GM18858 (cell line): Measurements from ENCODE around the gene MEX3C.
A peak's percentile ranks its signal among the peaks of the same experiment; 100 is the strongest.

Experiments used
- ATAC-seq: cut with Tn5 transposase; IDR thresholded peaks from one replicate; pipeline ENCODE4 v1.9.1; 2021; ENCODE audit not compliant: unreplicated experiment

MEX3C gene

GRCh38 chr18:51192026-51192425, 5.5 kb downstream of the MEX3C start:
- ATAC-seq: no peak

- no peak for ATAC-seq
Observed at GRCh38 chr18:51191128-51191717, 6.3 kb downstream of the MEX3C start.

DNA sequence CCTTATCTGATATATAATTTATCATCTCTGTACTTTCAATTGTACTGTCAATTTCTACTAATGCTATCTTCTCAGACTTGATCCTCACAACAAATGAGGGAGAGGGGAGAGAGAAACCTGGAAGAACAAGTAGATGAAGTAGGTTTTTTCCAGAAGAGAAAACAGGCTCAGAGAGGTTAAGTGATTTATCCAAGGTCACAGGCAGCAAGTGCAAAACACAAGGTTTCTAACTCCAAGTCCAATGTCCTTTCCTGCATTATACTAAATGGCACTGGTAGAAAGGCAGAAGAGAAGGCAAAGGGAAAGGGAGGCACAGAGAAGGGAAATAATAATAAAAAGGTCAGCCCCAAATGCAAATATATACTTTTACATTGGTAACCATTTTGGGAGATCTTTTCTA, 7.5 kb downstream of the MEX3C start:
- no peak for ATAC-seq

DNA sequence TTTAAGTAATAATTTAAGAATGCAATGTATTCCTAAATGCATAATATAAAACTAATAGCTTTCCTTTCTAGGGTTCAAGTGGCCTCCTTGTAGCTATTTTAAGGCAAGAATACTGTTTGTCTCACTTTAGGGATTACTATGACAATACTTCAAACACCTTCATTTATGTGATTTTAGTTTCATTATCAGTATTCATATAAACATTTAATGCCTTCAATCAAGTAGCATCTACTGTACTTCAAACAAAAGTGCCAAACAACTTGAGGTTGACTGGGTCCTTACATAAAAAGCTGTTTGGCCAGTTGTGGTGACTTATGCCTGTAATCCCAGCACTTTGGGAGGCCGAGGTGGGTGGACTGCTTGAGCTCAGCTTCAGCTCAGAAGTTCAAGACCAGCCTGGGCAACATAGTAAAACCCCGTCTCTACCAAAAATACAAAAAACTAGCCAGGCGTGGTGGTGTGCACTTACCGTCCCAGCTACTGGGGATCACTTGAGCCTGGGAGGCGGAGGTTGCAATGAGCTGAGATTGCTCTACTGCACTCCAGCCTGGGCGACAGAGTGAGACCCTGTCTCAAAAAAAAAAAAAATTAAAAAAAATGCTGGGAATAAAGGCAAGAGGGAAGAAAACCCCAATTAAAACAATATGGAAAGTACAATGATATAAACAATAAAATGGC, 9.3 kb downstream of the MEX3C start:
- ATAC-seq: peak; percentile 35

DNA sequence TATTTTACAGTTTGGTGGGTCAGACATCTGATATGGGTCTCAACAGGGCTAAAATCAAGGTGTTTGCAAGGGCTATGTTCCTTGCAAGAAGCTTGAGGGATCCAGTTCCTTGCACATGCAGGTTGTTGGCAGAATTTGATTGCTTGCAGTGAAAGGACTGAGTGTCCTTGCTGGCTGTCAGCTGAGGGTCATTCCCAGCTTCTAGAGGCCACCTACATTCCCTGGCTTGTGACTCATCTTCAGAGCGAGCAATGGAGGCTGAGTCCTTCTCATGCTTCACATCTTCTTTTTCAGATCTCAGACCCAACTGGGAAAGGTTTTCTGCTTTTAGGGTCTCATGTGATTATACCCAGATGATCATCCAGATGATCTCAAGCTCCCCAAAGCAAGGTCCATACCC, 12.4 kb downstream of the MEX3C start:
- ATAC-seq: no peak

DNA sequence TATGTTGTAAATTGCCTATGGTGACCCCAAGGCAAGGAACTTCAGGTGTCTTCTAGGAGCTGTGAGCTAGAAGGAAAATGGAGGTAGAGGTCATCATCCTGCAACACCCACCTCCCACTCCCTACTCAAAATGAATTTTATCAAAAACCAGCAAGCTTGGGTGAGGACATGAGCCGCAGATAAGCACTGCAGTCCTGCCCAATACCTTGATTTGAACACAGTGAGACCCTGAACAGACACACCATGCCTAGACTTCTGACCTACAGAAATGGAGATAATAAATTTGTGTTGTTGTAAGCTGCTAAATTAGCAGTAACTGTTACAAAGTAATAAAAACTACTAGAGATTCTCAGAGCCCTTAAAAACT, 13.4 kb downstream of the MEX3C start:
- ATAC-seq: no peak

GRCh38 chr18:51183372-51184090, 13.9 kb downstream of the MEX3C start:
- ATAC-seq: no peak

- no peak for ATAC-seq
Observed at GRCh38 chr18:51182824-51183223, 14.7 kb downstream of the MEX3C start.

GRCh38 chr18:51171625-51172259, 25.7 kb downstream of the MEX3C start:
- ATAC-seq: no peak

GRCh38 chr18:51171223-51171622, 26.3 kb downstream of the MEX3C start:
- ATAC-seq: peak; percentile 53

DNA sequence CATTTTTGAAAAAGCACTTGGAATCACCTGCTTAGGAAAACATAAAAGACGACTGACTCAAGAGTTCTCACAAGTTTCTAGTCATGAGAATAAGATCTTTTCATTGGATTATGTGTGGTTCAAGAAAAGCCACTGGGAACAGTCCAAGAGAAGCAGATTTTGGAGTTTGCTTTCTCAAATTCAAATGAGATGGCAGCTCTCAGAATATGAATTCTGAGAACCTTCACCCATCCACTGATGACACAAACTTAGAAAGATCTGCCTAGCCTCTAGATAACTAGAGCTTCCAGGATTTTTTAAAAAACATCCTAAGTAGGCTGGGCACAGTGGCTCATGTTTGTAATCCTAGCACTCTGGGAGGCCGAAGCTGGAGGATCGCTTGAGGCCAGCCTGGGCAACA, 26.8 kb downstream of the MEX3C start:
- ATAC-seq: no peak

- peak; percentile 25 for ATAC-seq
Observed at GRCh38 chr18:51169731-51170130, 27.8 kb downstream of the MEX3C start.

DNA sequence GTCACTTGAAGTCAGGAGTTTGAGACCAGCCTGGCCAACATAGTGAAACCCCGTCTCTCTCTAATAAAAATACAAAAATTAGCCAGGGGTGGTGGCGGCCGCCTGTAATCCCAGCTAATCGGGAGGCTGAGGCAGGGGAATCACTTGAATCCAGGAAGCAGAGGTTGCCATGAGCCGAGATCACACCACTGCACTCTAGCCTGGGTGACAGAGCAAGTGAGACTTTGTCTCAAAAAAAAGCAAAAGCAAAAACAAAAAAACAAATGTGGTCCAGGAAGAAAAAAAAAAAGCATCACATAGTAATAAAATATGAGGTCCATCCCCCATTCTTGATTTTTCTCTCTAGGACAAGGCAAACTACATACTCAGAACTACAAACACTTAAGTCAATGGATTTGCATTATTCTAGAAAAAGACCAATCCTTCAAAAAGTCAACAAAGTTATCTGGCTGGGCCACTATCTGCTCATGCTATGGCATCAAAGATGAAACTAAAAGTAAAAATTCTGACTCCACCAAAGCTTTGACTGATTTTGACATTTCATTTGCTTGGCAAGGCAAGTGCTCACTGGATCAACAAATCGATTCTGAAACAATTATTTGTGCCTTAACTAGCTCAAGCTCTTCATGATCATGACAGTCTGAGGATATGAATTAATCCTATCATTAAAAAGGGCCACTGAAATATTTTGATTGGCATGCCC, 28.4 kb downstream of the MEX3C start:
- ATAC-seq: no peak

GRCh38 chr18:51168026-51168742, 29.3 kb downstream of the MEX3C start:
- ATAC-seq: no peak

DNA sequence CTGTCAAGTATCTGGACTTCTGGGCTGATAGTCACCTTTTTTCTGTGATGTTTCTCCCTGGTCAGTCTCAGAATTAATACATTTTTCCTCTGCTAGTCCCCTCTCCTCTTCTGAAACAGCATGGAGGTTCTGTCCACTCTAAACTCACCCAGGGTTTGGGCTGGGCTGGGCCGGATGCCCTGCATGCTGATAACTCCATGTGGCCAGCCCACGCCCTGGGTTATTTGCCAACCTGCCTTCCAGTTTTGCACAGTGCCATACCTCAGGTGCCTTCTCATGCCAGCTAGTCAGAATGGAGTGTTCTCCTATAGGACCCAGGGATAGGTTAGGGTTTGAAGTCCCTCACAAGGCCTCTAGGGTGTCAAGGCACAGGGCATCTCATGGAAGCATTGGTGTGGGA, 32.2 kb downstream of the MEX3C start:
- no peak for ATAC-seq

DNA sequence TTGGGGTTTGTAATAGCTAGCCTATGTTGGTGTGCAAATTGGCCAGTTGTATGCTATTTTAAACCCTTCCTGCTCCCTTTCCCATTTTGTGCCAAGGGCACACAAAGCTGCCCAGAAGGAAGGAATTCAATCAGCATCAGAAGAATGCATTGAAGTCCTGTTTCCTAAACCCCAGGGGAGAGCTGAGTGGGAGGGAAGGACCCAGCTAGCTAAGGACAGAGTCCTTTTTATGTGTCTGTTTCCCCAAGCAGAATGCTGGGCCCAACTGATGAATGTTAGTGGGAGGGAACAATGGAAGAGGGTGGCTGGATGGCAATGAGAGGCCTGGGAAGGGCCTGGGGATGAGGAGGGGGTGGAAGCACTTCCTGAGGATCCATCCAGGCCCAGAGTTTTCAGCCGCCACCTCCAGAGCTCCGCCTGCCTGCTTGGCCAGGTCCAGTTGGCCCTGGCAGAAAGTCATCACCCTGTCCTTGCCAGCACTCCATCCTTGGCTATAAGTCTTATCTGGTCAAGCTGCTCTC, 32.7 kb downstream of the MEX3C start:
- ATAC-seq: no peak

DNA sequence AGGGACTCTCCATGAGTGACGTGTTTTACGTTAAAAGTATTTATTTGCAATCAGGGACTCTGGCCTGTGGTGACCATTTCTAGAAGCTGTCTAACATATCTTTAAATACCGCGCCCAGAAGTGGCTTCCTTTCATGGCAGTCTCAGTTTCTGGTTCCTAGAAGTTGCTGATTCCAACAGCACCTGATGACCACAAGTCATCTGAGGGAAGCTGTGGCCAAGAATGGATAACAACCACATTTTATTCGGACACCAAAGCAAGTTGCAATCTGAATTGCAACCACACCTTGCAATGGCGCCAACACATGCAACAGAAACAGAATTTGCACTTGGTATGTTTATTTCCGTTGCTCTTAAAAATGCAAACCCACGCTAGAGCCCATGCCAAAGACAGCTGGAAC, 33.1 kb downstream of the MEX3C start:
- no peak for ATAC-seq

GRCh38 chr18:51163543-51163942, 33.9 kb downstream of the MEX3C start:
- no peak for ATAC-seq

DNA sequence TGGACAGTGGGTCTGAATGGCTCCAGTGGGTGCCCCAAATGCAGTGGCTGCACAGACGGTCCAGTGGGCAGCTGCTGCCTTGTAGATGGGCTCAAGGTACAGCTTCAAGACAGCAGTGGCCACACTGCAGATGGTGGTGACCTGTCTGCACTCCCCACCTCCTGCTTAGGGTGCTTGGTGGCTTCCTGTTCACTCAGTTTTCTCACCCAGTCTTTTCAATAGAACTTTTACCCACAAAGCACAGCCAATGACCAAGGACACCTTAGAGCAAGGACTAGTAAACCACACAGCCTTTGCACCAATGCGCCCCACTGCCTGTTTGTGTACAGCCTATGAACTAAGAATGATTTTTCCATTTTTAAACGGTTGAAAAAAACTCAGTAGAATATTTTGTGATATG, 34.9 kb downstream of the MEX3C start:
- no peak for ATAC-seq

- no peak for ATAC-seq
Observed at GRCh38 chr18:51160646-51161045, 36.8 kb downstream of the MEX3C start.

DNA sequence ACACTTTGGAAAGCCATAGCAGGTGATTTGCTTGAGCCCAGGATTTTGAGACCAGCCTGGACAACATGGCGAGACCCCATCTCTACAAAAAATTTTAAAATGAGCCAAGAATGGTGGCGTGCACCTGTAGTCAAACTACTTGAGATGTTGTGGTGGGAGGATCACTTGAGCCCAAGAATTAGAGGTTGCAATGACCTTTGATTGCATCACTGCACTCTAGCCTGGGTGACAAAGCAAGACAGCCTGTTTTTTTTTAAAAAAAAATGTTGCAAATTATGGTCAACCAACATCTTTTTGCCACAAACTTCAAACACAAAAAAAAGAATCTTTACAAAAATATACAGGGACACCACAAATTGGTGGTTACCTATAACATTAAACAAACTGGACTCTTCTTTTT, 40.3 kb downstream of the MEX3C start:
- ATAC-seq: no peak
